GM10847 (cell line): ENCODE measurements around the gene HIVEP3.

Experiments used
- POLR2A ChIP-seq: IDR thresholded peaks from 2 replicates; pipeline ENCODE4 v1.6.1; 2011; ENCODE audit not compliant: insufficient read length; ENCODE audit errors: extremely low read depth

The HIVEP3 gene

GRCh38 chr1:41545996-41546832 is 372.5 kb downstream of the HIVEP3 start:
- no peak for TF ChIP-seq POLR2A

- no peak for TF ChIP-seq POLR2A
Observed at GRCh38 chr1:41542196-41542930, 376.4 kb downstream of the HIVEP3 start.

GRCh38 chr1:41541592-41541952 is 377.1 kb downstream of the HIVEP3 start:
- TF ChIP-seq POLR2A, result no peak

- TF ChIP-seq POLR2A, result no peak
Observed at GRCh38 chr1:41540886-41541591, 377.7 kb downstream of the HIVEP3 start.

- no peak for TF ChIP-seq POLR2A
Observed at GRCh38 chr1:41539999-41540398, 378.7 kb downstream of the HIVEP3 start.

- no peak for TF ChIP-seq POLR2A
Observed at GRCh38 chr1:41539418-41539805, 379.3 kb downstream of the HIVEP3 start.

GRCh38 chr1:41538741-41539417 is 379.8 kb downstream of the HIVEP3 start:
- TF ChIP-seq POLR2A, result no peak

GRCh38 chr1:41537788-41538351 is 380.9 kb downstream of the HIVEP3 start:
- TF ChIP-seq POLR2A, result no peak

GRCh38 chr1:41537251-41537650 is 381.5 kb downstream of the HIVEP3 start:
- no peak for TF ChIP-seq POLR2A

- TF ChIP-seq POLR2A, result no peak
Observed at GRCh38 chr1:41536361-41536802, 382.3 kb downstream of the HIVEP3 start.

GRCh38 chr1:41535716-41536115 is 383.0 kb downstream of the HIVEP3 start:
- TF ChIP-seq POLR2A, result no peak

- no peak for TF ChIP-seq POLR2A
Observed at GRCh38 chr1:41535276-41535675, 383.4 kb downstream of the HIVEP3 start.

GRCh38 chr1:41534181-41535076 is 384.3 kb downstream of the HIVEP3 start:
- TF ChIP-seq POLR2A, result no peak

GRCh38 chr1:41533731-41534080 is 385.0 kb downstream of the HIVEP3 start:
- TF ChIP-seq POLR2A, result no peak
